ENCODE measurements around the gene SCN8A.

The SCN8A gene

DNA sequence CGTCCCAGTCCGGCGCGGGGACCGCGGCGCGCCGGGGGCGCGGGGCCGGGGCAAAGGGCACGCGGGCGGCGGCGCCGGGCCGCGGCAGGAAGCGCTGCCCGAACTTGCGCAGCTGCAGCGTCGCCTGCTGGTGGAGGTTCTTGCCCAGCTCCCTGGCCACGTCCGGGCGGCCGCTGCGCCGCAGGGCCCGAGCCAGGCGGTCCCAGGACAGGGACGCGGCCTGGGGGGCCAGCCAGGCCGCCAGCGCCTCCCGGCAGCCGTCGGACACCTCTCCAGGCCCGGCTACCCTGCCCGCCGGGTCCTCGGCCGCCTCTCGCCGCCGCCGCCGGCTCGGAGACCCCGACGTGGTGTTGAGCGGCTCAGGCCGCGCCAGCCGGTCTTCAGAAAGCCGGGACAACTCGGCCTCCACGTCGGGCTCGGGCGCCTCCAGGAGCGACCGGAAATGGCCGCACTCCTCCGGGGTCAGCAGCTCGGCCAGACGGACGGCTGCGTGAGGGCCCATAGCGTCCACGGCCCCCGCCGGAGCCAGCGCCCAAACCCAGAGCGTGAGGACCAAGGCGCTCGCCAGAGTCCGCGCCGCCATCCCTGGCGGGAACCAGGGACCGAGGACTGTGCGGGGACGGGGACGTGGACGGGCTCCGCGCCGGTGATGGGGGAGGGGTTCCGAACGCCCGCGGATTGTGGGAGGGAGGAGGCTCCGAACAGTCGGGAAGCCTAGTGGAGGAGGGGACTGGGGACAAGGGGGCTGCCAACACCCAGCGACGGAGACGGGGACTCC, 223.5 kb downstream of the SCN8A start:
- H3K4me3 ChIP-seq (ENCODE audit: low read depth, low read length), result peak overlapping the region; percentile 48
- TF ChIP-seq, protein P1, sequence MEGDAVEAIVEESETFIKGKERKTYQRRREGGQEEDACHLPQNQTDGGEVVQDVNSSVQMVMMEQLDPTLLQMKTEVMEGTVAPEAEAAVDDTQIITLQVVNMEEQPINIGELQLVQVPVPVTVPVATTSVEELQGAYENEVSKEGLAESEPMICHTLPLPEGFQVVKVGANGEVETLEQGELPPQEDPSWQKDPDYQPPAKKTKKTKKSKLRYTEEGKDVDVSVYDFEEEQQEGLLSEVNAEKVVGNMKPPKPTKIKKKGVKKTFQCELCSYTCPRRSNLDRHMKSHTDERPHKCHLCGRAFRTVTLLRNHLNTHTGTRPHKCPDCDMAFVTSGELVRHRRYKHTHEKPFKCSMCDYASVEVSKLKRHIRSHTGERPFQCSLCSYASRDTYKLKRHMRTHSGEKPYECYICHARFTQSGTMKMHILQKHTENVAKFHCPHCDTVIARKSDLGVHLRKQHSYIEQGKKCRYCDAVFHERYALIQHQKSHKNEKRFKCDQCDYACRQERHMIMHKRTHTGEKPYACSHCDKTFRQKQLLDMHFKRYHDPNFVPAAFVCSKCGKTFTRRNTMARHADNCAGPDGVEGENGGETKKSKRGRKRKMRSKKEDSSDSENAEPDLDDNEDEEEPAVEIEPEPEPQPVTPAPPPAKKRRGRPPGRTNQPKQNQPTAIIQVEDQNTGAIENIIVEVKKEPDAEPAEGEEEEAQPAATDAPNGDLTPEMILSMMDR (conservative IDR thresholded peaks at IDR 0.05; ENCODE audit: low read depth, low read length), result peak; percentile 57
- peak; percentile 72 for DNase-seq (ENCODE audit: low read depth)

DNA sequence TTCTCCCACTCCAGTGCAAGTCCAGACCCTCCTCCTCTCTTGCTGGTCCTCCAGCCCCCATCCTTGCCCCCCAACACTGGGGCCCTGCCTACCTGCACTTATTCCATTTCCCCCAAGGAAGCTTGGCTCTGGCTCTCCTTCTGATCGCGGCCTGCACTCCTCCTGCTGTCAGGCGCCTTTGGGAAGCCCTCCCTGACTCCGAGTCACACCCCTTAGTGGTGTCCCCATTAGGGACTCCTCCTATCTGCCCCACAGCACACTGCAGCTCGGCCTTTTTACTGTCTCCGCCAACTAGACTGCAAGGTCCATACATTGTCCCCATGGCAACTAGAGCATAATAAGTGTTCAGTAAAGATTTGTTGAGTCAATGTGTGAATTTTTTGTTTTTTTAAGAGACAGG, 224.5 kb downstream of the SCN8A start:
- no peak for DNase-seq (ENCODE audit: low read depth)
- TF ChIP-seq, protein P1 (conservative IDR thresholded peaks at IDR 0.05; ENCODE audit: low read depth, low read length), result no peak
- no peak overlapping the region for H3K4me3 ChIP-seq (ENCODE audit: low read depth, low read length)

DNA sequence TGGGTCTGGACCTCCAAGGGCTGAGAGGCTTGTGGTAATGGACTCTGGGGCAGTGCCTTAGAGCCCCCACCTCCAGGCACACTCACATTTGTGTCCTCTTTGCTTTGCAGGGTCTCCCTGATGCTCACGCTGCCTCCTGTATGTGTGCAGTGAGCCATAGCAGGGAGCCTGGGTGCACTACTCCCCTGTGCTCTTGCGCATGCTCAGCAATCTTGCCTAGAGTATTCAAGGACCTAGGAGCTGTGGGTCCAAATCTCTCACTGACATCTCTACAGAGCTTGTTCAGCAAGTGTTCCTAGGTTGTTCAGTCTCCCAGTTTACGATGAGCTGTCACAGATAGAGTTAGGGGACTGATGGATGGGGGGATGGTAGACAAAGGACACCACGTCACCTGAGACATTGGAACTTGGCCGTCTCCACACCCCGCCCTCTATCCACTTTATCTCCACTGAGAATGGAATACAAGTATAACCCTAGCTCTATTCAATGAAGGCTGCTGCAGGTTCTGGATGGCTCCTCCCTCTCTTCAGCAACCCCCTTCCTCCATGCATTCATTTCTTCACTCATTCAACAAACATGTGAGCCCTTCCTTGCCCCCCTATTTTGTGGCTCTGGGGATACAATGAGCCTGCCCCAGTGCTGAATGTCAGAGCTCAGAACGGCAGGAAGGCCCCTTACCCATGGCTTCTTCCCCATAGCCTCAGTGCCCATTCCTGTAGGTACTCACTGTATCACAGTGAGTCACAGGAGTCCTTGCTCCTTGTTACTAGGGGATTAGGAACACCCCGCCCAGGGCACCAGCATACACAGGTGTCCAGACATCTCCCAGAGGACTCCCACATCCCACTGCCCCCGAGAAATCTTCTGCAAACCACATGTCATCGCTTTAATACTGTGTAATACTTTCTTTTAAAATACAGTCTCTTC, 226.3 kb downstream of the SCN8A start:
- TF ChIP-seq, protein P1 (conservative IDR thresholded peaks at IDR 0.05; ENCODE audit: low read depth, low read length), result no peak
- no peak for DNase-seq (ENCODE audit: low read depth)

DNA sequence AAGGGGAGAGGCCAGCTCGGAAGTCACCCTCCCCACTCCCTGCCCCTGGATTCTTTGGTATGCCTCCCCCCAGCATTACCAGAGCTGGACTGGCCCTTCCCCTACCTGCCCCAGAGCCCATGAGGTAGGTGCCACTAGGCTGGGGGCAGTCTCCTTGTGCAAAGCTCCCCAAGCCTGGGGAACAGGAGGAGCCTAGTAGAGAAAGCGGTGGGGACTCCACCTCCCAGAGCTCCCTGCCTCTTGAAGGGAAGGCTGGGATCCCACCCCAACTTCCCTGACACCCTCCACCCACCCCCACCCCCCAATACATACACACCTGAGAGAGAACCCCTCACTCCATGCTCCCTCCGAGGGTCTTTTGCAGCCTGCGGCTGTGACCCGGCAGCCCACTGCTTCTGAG, 227.1 kb downstream of the SCN8A start:
- TF ChIP-seq, protein P1 (conservative IDR thresholded peaks at IDR 0.05; ENCODE audit: low read depth, low read length), result no peak
- H3K4me3 ChIP-seq (ENCODE audit: low read depth, low read length), result no peak overlapping the region
- no peak for DNase-seq (ENCODE audit: low read depth)

More for the DNA sequence above, 226.3 kb downstream of the SCN8A start:
- no peak overlapping the region for H3K4me3 ChIP-seq (ENCODE audit: low read depth, low read length)

DNA sequence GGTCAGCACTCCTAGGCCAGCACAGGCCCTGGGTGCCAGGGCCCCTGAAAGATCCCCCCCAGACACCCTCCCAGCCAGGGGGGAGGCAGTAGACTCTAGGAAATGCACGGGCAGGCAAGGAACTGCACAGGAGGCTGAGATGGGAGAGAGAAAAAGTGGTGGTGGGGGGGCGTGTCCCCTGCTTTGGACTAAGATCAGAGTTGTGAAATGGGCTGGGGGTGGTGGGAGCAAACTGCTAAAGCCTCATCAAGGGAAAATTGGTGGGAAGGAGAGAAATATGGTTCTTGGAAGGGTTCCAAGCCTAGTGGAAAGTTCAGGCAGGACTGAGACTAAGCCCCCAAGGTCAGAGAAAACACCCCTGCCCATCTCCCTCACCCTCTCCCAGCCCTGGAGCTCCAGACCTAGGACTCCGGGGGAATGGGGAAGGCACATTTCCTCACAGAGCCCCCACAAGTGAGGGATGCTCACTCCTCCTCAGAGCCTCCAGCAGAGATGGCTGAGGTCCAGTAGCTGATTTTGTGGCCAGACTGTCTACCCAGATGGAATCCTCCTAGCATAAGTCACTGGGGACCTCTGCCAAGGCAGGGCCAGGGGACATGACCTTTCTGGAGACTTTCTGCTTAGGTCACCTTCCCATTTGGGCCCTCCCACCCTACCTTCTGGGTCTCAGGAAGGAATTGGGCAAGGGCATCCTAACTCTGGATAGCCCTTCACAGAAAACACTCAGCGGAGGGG, 227.7 kb downstream of the SCN8A start:
- peak; percentile 75 for DNase-seq (ENCODE audit: low read depth)
- H3K4me3 ChIP-seq (ENCODE audit: low read depth, low read length), result no peak overlapping the region
- TF ChIP-seq, protein P1 (conservative IDR thresholded peaks at IDR 0.05; ENCODE audit: low read depth, low read length), result no peak

DNA sequence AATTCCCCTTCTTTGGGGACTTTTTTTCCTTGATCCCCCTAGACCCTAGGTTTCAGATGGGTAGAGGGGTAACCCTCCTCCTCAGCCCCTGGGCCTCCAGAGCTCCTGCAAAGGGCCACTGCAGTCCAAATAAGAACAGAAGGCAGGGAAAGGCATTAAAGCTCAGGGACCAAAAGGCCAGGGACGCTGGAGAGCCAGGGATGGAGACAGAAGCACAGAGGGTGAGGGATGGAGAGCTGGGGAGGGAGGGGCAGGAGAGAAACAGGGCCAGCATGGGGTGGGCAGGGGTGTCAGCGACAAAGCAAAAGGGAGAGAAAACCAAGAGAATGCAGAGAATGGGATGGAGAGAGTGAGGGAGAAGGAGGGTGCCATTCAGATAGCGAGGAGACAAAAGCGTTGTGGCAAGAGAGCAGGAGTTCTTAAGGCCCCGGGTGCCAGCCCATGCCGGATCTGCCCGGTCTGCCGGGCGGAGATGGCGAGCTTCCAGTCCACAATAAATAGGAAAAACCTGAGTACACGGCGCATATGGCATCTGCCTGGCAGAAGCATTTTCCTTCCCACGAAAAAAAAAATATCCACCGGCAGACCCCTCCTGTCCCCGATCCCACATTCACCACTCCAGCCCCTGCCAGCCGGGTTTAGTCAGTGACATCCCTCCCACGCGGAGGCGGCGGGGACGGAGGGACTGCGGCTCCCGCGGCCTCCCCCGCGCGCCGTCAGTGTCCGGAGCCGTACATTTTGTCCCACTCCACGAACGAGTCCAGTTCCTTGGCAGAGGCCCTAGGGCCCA, 228.9 kb downstream of the SCN8A start:
- no peak for DNase-seq (ENCODE audit: low read depth)
- no peak overlapping the region for H3K4me3 ChIP-seq (ENCODE audit: low read depth, low read length)
- TF ChIP-seq, protein P1 (conservative IDR thresholded peaks at IDR 0.05; ENCODE audit: low read depth, low read length), result no peak

Measured in choroid plexus epithelial cell (primary cell).